ENCODE results near the gene GLIS2.
"Not testable (repeated sequence)": the region's sequence is repeated elsewhere in the genome, so short reads cannot be mapped to it uniquely, and the experiment has no call there.

GLIS2 gene

DNA sequence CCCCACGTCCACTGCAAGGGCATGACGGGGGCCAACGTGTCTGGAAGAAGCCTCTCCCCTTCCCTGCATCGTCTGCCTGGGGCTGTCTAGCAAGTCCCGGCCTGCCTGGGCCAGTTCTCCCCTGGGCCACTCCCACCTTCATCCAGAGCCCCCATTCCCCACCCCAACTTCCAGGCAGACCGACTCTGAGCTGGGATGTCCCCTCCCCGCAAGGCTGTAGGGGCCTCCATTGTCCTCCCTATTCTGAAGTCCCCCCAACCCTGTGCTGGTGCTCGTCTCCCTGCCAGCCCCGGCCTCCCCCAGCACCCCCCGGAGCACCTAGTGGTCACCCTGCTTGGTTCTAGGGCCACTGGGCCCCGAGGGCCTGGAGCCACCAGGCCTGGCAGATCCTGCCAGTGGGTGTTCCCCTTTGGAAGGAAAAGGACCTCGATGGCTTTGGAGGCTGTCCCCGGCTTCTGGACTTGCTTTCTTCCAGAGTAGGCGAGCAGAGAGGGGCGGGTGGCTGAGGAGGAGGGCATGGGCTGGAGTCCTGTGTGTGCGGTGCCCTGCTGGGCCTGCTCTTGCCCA lies 4.8 kb downstream of the GLIS2 start:
- DNase-seq (ENCODE audit: low read depth), result no peak

DNA sequence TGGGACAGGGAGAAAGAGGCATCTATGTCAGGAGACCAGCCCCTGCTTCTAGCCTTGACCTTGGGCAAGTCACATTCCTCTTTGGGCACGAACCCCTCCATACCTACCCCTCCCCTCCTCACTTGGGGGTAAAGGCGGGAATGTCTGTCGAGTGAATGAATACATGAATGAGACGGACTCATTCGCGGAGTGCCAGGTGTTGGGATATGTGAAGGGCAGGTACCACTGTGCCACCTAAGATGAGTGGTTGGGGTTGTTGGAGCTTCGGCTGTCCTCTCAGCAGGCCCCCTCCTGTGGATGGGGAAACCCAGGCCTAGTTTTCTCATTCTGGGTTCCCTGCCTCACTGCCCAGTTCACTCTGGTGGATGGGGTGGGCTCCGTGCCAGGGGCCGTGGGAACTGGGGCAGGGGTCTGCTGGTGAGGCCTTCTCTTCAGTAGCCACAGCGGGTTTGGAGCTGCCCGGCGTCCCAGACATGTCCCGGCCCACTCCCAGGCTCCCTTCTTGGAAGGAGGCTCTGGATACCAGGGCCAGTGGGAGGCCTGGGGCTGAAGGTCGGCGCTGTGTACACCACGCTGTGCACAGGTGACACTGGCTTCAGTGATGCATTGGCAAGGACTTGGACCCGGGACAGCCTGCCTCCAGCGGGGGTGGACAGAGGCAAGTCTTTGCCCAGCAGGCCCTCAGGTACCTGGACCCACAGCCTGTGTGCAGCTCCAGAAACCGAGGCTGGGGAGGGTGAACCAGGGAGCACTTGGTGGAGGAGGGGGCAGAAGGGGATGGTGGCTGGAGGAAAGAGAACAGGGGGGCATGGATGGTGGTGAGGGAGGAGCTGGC lies 5.6 kb downstream of the GLIS2 start:
- no peak for DNase-seq (ENCODE audit: low read depth)

DNA sequence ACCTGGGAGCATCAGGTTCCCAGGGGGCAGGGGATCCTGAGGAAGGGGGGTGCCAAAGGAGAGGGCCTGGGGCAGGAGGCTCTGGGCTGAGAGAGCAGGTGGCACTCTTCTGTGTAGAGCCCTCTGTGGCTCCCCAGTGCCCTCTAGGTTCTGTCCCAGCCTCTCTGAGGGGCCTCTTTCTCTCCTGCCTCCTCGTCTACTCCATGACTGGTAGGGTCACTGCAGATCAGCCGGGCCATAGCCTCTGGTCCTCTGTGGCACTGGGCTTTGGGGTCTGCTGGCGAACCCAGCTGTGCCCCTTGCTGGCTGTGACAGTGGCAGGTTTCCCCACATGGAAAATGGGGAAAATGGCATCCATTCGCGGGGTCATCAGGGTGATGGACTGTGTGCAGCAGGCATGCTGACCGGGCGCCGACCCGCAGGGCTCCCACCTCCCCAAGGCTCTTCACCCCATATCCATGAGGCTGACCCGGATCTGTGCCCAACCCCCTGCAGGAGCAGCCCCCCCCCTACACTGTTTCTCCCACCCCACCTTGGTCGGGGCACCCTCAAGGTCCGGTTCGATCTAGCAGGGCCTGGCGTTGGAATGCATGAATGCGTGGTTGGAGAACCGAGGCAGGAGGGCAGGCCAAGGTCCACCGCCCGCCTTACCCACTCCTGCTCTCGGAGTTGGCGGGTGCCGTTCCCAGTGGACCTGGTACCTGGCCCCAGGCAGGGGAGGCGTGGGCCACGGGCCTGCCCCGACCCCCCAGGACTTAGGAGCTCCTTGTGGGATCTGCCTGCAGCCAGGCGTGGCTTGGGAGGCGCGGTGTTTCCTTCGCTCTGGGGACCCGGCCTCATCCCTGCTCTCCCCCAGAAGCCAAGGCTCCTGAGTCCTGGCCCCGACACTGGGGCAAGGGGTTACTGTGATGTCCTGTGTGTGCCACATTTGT lies 6.5 kb downstream of the GLIS2 start:
- DNase-seq (ENCODE audit: low read depth), result no peak

DNA sequence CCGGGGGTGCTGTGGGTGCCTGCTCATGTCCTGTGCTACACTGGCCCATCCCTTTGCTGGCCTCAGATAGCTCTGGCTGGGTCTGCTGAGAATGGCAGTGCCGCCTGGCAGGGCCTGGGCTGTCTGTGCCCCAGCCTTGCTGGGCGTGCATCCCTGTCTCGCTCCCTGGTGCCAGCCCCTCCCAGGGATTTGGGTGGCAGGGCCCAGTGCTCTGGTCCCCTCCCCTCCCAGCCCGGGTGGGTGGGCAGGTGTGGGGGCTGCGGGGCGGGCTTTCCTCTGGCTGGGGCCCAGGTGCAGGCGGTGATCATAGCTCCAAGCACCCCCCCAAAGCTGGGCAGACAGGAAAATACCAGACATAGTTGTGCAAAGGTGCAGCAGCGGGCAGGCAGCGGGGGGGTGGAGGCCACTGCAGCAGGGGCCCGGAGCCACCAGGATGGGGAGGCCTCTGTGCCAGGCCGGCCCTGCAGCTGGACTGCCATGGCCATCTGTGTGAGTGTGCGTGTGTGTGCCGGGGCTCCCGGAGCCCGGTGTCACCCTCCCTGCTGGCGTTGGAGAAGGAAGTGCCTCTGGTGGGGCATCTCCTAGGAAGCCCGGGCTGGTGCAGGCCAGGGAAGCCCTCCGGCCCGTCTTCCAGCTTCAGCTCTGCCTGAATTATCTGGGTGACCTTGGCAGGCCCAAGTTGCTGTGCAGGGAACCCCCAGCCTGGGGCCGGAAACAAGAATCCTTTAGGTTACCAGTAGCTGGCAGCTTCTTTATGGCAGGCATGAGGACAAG lies 7.4 kb downstream of the GLIS2 start:
- no peak for DNase-seq (ENCODE audit: low read depth)

DNA sequence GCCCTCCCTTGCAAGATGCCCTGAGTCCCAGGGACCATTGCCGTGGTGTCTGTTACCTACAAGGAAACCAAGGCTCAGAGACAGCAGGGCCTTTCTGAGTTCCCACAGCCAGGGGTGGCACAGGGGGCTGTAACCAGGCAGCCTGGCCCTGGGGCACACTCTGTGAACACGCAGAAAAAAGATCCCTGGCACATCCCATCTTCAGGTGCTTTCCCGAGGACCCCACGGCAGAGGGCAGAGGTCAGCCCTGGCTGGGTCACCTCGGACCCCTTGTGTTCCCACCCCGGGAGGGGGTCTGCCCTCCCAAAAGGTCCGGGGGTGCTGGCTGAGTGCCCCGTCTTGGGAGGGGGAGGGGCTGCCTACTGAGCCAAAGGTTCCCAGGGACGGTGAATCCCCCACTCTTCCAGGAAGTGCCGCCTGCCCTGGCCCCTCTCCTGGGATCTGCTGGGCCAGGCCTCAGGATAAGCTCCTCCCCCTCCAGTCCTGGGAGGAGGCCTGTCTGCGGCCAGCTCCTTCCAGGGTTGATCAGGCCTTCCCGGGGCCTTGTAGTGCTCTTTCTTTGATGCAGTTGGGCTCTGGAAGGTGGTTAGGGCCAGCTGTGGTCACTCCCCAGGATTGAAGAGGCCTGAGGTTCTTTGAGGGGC lies 8.1 kb downstream of the GLIS2 start:
- DNase-seq (ENCODE audit: low read depth), result no peak

DNA sequence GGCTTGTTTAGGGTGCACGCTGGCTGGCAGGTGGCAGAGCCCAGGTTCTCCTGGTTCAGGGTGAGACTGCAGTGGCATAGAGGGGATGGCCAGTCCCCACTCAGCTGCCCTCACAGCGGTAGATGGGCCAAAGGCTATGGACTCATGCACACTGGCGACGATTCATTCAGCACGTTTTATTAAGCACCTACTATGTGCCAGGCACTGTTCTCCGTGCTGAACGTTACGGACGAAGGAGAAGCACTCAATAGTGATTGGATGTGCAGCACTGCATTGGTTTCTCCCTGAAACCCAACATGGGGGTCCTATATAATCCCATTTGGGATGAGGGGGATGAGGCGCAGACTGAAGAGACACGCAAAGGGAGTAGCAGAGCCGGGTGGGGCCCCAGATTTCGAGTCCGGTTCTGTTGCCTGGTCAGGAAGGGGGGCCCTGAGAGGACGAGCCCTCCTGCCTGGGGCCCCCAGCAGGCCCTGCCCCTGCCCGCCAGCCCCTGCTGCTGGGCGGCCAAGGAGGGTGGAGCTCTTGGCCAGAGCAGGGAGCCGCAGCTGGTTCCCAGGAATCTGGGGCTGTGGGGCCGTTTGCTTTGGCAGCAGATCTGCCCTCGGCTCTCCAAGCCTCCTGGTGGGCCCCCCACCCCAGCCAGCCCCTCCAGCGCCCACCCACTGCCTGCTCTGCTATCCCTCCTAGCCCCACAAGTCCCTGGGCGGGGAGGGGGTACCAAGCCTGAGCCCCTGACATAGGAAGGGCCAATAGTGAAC lies 8.8 kb downstream of the GLIS2 start:
- DNase-seq (ENCODE audit: low read depth), result no peak

DNA sequence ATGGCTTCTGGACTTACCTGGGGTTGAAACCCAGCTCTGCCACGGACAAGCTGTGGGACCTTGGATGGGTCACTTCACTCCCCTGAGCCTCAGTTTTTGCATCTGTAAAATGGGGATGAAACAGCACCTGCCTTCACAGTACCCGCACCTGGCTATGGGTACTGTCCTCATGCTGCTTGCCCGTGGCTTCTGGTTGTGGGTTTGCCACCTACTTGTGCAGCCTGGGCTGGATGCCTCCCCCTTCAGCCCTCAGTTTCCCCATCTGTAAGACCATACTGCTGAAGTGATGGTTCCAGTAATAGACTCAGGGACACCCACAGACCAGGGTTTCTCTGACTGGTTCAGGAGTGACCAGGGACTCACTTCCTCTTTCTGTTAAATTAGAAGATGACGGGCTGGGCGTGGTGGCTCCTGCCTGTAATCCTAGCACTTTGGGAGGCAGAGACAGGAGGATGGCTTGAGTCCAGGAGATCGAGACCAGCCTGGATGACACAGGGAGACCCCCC lies 9.4 kb downstream of the GLIS2 start:
- DNase-seq (ENCODE audit: low read depth), result no peak

DNA sequence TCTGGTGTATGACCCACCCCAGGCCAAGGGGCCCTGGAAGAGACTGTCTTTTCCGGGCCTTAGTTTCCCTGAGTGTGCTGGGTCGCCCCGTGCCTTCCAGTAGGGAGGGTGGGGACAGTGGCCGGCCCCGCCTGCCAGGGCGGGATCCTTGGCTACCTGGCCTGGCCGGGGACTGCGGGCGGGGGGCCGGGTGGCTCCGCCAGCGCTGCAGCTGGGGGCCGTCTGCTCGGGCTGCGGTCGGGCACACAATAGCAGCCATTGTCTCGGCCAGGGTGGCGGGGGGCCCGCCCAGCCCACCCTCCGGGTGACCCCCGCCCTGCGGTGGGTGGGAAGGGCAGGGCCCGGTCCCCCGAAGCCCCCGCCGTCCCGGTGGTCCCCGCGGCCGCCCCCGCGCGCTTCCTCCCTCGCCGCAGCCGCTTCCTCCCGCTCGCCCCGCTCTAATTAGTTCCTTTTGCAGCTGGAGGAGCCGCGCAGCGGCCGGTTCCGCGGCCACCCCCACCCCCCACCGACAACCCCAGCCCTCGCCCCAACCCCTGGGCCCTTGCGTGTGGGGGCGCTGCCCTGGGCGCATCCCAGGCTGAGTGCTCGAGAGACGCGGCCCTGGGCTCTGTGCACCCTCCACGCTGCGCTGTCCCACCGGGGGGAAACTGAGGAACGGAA lies 11.6 kb downstream of the GLIS2 start:
- DNase-seq (ENCODE audit: low read depth), result no peak

DNA sequence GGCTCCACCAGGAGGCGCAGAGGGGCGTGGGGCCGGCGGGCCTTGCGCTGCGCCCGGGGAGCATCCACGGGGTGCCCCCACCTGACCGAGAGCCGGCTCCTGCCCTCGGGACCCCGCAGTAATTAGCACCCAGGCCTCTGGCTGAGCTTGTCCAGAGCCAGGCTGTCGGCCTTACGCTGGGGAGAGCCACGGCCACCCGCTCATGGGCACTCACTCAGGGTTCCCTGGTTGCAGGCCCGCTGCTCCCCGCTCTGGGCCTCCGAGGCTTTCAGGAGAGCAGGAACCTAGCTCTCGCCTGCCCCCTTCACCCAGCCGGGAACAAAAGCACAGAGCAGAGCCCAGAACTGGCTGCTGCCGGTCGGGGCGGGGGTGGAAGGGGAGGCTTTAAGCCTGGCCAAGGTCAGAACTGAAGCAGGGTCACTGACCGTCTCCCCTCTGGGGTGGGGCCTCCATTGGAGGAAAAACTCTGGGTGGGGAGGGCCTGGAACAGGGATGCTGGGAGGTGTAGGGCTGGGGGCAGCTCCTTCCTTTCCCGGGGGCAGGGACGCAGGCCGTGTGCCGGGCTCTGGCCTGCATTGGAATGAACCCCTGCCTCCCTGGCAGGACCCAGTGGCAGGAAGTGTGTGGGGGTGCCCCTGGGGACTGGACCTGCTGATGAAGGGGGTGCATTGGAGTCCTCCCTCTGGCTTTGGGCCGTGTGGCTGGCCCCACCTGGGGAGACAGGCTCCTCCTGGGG lies 12.3 kb downstream of the GLIS2 start:
- no peak for DNase-seq (ENCODE audit: low read depth)

DNA sequence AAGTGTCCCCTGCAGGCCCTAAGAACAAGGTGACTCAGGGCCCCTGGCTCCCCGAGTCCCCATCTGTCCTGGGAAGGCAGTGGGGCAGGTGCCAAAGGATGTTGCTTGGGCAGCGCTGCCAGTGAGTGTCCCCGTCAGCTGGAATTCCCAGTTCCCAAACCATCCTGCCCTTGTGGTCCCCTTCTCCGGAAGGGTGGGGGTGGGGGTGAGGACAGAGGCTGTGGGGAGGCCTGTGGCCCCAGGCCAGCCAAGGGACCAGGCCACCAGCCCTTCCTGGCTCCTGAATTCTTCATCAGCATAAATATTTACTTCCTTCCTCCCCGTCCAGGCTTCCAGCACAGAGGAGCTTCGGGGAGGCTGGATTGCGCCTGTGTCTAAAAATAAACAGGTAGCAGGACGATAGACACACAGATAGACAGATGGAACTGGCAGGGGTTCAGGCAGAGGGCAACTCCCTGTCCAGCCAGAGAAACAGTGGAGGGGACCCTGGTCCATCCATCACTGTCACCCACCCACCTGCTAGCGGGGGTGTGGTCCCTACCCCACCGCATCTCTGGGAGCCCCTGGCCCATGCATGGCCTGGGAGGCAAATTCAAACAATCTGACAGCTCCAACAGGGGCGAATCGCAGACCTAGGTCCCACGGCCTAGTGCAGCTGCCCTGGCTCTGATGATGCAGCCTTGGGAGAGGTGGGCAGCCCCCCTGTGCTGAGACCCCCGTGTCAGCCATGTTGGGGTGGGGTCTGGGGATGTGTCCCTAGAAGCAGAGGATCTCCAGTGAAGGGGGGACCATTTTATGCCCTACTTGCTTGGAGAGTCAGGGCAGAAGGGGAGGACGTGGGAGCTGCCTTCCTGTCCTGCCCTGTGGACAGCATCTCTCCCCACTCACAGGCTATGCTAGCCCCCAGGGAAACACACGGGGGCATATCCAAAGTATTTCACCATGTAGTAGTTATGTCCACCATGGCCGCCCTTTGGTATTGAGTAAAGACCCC lies 13.2 kb downstream of the GLIS2 start:
- DNase-seq (ENCODE audit: low read depth), result no peak

DNA sequence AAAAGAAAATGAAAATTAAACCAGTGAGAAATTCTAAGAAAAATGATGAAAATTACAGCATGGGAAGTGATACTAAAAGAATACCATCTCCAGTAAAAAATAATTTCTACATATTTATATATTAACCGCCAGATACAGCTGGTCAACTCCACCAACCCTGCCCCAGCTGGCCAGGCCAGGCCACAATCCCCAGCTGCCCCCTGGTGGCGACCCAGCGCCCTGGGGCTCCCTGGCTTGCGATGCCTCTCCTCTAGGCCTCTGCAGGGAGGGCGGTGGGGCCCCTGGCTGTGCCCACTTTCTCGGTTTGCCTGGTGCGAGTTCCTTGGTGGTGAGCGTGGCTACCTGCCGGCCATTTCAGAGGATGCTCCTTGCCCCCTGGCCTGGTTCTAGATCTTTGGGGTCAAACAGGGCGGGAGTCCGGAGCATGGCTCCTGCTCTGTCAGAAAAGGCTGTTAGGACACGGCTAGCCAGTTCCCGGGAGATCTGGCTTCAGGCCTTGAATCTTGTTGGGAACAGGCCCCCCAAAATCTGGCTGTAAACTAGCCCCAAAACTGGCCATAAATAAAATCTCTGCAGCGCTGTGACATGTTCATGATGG lies 14.5 kb downstream of the GLIS2 start:
- DNase-seq (ENCODE audit: low read depth), result peak; percentile 59

DNA sequence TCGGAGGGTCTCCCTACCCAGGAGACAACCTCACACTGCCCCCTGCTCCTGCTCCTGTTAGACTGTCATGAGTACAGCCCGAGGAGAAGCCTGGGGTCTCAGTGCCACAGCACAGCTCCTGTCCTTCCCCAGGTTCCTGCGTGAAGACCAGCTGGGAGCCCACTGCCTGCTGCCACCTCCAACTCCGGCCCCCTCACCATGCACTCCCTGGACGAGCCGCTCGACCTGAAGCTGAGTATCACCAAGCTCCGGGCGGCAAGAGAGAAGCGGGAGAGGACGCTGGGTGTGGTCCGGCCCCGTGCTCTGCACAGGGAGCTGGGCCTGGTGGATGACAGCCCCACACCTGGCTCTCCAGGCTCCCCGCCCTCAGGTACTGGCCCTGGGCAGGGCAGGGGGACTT lies 16.2 kb downstream of the GLIS2 start:
- DNase-seq (ENCODE audit: low read depth), result no peak

DNA sequence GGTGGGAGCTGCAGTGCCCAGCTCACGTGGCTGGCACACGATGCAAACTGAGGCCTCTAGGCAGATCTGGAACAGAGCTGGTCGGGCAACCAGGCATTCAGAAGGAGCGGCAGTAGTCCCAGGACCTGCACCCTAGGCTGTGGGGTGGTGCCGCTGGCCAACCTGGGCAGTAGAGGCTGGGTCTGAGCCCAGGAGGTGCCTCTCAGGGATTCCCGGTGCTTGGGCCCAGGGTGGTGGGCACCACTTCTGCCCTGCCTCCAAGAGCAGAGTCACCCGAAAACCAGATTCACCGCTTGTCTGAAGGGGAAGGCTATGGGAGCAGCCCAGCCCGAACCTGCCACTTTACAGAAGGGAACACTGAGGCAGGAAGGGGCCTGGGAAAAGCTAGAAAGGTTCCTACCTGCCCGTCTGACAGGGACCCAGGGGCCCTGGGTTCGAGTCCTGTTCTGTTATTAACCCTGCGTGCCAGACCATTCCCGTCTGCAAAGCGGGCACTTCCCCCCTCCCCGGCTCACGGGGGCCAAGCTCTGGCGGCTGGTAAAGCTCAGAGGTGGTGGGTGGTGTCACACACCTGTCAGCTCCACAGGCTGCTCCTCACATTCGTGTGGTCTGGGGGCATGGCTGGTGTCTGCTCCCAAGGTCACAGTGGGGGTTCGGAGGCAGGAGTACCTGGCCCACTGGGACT lies 16.9 kb downstream of the GLIS2 start:
- DNase-seq (ENCODE audit: low read depth), result no peak

DNA sequence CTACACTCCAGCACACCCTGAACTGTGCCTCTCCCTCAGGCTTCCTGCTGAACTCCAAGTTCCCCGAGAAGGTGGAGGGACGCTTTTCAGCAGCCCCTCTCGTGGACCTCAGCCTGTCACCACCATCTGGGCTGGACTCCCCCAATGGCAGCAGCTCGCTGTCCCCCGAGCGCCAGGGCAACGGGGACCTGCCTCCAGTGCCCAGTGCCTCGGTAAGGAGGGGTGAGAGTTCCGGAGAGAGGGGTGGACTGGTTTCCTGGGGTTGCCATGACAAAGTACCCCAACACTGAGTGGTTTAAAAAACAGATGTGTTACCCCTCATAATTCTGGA lies 17.4 kb downstream of the GLIS2 start:
- DNase-seq (ENCODE audit: low read depth), result no peak

DNA sequence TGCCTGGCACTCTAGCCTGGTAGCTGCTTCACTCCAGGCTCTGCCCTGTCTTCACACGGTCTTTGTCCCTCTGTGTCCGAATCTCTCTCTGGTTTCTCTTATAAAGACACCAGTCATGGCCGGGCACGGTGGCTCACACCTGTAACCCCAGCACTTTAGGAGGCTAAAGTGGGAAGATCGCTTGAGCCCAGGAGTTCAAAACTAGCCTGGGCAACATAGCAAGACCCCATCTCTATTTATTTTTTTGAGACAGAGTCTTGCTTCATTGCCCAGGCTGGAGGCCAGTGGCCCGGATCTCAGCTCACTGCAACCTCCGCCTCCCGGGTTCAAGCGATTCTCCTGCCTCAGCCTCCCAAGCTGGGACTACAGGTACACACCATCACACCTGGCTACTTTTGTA lies 17.8 kb downstream of the GLIS2 start:
- DNase-seq (ENCODE audit: low read depth), result not testable (repeated sequence)

DNA sequence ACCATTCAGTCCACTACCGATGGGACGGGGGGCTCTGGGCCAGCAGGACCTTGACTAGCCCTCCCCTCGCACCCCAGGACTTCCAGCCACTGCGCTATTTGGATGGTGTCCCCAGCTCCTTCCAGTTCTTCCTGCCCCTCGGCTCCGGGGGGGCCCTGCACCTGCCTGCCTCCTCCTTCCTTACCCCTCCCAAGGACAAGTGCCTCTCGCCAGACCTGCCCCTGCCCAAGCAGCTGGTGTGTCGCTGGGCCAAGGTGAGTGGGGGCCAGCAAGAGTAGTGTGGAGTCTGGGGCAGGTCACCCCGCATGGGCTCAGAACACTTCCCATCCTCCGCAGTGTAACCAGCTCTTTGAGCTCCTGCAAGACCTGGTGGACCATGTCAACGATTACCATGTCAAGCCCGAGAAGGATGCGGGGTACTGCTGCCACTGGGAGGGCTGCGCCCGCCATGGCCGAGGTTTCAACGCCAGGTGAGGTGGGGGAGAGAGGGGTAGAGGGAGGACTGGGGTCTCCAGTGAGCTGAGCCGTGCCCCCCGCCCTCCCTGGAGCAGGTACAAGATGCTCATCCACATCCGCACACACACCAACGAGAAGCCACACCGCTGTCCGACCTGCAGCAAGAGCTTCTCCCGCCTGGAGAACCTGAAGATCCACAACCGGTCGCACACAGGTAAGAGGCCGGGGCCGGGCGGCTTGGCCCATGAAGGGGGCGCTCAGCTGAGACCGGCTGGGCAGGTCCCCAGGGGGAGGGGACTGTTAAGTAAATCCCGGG lies 19.0 kb downstream of the GLIS2 start:
- no peak for DNase-seq (ENCODE audit: low read depth)

All from stimulated activated CD8-positive, alpha-beta memory T cell treated with anti-CD3 and anti-CD28 coated beads, Interleukin-4, amount 100 ng/mL, for 24 hours (primary cell).